Measurements from ENCODE around the gene HIVEP3. TPM values are rescaled to one million over a fixed set of nuclear protein-coding genes. Genes with fewer than 3 reads are reported as not detected.

Gene HIVEP3
- total RNA-seq, 1 experiment from 2014 or later: 0.55 TPM

DNA sequence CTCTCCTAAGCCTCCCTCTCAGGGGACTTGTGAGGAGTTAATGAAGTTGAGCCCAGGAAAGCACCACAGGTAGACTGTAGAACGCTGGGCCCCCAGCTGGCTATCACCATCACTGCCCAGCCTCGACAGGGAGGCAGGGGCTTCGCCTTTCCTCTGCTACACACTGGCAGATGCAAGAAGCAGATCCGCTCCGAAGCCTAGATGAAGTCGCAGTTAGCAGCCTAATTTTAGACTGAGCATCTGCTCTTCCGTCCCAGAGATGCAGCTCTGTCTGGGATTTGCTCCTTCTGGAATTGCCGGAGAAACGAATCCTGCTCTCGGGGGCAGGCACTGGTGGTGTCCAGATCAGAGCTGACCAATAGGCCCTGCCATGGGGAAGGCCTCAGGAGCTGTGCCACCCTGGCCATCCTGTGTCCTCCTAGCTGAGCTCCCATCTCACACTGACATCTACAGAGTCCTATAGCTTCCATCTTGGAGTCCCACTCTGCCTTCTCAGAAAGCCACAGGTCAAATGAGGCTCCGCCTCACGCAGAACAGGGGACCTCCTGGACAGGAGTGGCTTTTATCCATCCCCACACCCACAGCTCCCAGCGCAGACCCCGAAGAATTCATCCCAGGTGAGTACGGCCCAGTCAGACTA lies 247.5 kb downstream of the HIVEP3 start:
- TF ChIP-seq ZNF396 (CRISPR knock-in tag; IDR thresholded peaks at IDR 0.05; ENCODE audit: borderline replicate concordance) (no peak), ZBTB21 (CRISPR knock-in tag; IDR thresholded peaks at IDR 0.05; ENCODE audit: borderline replicate concordance) (no peak), HMGA2 (CRISPR knock-in tag; IDR thresholded peaks at IDR 0.05) (no peak), ZNF263 (CRISPR knock-in tag; IDR thresholded peaks at IDR 0.05; ENCODE audit: low read depth) (no peak)
- TF ChIP-seq, protein P1, sequence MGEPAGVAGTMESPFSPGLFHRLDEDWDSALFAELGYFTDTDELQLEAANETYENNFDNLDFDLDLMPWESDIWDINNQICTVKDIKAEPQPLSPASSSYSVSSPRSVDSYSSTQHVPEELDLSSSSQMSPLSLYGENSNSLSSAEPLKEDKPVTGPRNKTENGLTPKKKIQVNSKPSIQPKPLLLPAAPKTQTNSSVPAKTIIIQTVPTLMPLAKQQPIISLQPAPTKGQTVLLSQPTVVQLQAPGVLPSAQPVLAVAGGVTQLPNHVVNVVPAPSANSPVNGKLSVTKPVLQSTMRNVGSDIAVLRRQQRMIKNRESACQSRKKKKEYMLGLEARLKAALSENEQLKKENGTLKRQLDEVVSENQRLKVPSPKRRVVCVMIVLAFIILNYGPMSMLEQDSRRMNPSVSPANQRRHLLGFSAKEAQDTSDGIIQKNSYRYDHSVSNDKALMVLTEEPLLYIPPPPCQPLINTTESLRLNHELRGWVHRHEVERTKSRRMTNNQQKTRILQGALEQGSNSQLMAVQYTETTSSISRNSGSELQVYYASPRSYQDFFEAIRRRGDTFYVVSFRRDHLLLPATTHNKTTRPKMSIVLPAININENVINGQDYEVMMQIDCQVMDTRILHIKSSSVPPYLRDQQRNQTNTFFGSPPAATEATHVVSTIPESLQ (CRISPR knock-in tag; IDR thresholded peaks at IDR 0.05): no peak
- TF ChIP-seq, protein P2, sequence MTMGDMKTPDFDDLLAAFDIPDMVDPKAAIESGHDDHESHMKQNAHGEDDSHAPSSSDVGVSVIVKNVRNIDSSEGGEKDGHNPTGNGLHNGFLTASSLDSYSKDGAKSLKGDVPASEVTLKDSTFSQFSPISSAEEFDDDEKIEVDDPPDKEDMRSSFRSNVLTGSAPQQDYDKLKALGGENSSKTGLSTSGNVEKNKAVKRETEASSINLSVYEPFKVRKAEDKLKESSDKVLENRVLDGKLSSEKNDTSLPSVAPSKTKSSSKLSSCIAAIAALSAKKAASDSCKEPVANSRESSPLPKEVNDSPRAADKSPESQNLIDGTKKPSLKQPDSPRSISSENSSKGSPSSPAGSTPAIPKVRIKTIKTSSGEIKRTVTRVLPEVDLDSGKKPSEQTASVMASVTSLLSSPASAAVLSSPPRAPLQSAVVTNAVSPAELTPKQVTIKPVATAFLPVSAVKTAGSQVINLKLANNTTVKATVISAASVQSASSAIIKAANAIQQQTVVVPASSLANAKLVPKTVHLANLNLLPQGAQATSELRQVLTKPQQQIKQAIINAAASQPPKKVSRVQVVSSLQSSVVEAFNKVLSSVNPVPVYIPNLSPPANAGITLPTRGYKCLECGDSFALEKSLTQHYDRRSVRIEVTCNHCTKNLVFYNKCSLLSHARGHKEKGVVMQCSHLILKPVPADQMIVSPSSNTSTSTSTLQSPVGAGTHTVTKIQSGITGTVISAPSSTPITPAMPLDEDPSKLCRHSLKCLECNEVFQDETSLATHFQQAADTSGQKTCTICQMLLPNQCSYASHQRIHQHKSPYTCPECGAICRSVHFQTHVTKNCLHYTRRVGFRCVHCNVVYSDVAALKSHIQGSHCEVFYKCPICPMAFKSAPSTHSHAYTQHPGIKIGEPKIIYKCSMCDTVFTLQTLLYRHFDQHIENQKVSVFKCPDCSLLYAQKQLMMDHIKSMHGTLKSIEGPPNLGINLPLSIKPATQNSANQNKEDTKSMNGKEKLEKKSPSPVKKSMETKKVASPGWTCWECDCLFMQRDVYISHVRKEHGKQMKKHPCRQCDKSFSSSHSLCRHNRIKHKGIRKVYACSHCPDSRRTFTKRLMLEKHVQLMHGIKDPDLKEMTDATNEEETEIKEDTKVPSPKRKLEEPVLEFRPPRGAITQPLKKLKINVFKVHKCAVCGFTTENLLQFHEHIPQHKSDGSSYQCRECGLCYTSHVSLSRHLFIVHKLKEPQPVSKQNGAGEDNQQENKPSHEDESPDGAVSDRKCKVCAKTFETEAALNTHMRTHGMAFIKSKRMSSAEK (CRISPR knock-in tag; IDR thresholded peaks at IDR 0.05; ENCODE audit: borderline replicate concordance): no peak
- ATAC-seq: no peak
- H3K36me3 Mint-ChIP-seq: no peaks in the 10 kb centered on the region
- DNase-seq (ENCODE audit: low spot score): no peak
- H3K9me3 Mint-ChIP-seq: no peaks in the 10 kb centered on the region
- ChIA-PET POLR2A (no interaction called here), CTCF (interaction anchor here (0.6 to 1.5 kb wide), 2 partner anchors 93 to 205 kb away, joined by 3 read pairs; no protein-coding TSS in a partner anchor)
- peaks cover 12% of the 10 kb centered on the region; the same call in 1 of the 2 replicates for H3K4me1 Mint-ChIP-seq
- H3K27ac Mint-ChIP-seq: no peak overlapping the region
- H3K27me3 Mint-ChIP-seq (ENCODE audit: low read depth): no peaks in the 10 kb centered on the region; the same call in 1 of the 2 replicates
- H3K4me3 Mint-ChIP-seq: no peak overlapping the region

DNA sequence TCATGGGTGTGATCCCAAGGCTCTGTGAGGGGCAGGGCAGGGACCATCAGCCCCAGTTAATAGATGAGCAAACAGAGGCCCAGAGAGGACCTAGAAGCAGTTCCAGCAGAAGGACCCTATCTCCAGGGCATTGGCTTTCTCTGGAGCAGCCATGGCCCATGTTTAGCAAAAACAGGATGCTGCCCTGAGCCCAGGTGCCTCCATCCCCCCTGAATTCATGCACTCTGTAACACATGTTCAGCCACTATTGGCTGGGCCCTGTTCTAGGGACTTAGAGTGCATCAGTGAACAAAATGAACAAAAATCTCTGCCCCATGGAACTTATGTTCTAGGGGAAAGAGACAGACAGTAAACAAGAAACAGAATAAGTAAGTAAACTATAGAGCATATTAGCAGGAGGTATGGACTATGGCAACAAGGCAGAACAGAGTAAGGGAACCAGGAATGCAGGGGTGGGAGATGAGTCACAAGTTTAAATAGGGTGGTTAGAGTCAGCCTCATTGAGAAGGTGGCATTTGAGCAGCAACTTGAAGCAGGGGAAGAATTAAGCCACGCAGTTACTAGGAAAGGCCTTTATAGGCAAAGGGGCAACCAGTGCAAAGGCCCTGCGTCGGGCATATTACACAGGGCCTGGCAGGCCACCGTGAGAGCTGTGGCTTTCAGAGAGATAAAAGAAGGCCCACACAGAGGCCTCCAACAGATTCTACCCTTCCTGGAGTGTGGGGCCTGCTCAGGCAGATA lies 248.3 kb downstream of the HIVEP3 start:
- H3K27ac Mint-ChIP-seq: no peak overlapping the region
- ATAC-seq (no peak), DNase-seq (ENCODE audit: low spot score) (no peak)
- no peaks in the 10 kb centered on the region for H3K36me3 Mint-ChIP-seq
- POLR2A ChIA-PET: no interaction called here
- CTCF ChIA-PET: no interaction called here
- no peaks in the 10 kb centered on the region; the same call in 1 of the 2 replicates for H3K27me3 Mint-ChIP-seq (ENCODE audit: low read depth)
- no peaks in the 10 kb centered on the region for H3K9me3 Mint-ChIP-seq
- peaks cover 12% of the 10 kb centered on the region; the same call in 1 of the 2 replicates for H3K4me1 Mint-ChIP-seq
- no peak overlapping the region for H3K4me3 Mint-ChIP-seq
- TF ChIP-seq, protein P3, sequence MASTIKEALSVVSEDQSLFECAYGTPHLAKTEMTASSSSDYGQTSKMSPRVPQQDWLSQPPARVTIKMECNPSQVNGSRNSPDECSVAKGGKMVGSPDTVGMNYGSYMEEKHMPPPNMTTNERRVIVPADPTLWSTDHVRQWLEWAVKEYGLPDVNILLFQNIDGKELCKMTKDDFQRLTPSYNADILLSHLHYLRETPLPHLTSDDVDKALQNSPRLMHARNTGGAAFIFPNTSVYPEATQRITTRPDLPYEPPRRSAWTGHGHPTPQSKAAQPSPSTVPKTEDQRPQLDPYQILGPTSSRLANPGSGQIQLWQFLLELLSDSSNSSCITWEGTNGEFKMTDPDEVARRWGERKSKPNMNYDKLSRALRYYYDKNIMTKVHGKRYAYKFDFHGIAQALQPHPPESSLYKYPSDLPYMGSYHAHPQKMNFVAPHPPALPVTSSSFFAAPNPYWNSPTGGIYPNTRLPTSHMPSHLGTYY (CRISPR knock-in tag; IDR thresholded peaks at IDR 0.05): no peak
- TF ChIP-seq FOXJ3 (CRISPR knock-in tag; IDR thresholded peaks at IDR 0.05; ENCODE audit: borderline replicate concordance) (no peak), GTF2I (CRISPR knock-in tag; conservative IDR thresholded peaks at IDR 0.05) (no peak), NFYB (CRISPR knock-in tag; conservative IDR thresholded peaks at IDR 0.05; ENCODE audit: low read depth) (no peak), ATF1 (CRISPR knock-in tag; IDR thresholded peaks at IDR 0.05) (no peak), EMX1 (CRISPR knock-in tag; IDR thresholded peaks at IDR 0.05) (no peak), FOXK1 (CRISPR knock-in tag; IDR thresholded peaks at IDR 0.05) (no peak), MYBL2 (CRISPR knock-in tag; IDR thresholded peaks at IDR 0.05) (no peak), GABPB1 (CRISPR knock-in tag; IDR thresholded peaks at IDR 0.05) (no peak), NR3C1 (CRISPR knock-in tag; conservative IDR thresholded peaks at IDR 0.05; ENCODE audit: low read depth) (no peak), TCF7 (CRISPR knock-in tag; IDR thresholded peaks at IDR 0.05; ENCODE audit: low read depth) (no peak)
- TF ChIP-seq, protein P4, sequence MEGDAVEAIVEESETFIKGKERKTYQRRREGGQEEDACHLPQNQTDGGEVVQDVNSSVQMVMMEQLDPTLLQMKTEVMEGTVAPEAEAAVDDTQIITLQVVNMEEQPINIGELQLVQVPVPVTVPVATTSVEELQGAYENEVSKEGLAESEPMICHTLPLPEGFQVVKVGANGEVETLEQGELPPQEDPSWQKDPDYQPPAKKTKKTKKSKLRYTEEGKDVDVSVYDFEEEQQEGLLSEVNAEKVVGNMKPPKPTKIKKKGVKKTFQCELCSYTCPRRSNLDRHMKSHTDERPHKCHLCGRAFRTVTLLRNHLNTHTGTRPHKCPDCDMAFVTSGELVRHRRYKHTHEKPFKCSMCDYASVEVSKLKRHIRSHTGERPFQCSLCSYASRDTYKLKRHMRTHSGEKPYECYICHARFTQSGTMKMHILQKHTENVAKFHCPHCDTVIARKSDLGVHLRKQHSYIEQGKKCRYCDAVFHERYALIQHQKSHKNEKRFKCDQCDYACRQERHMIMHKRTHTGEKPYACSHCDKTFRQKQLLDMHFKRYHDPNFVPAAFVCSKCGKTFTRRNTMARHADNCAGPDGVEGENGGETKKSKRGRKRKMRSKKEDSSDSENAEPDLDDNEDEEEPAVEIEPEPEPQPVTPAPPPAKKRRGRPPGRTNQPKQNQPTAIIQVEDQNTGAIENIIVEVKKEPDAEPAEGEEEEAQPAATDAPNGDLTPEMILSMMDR (IDR thresholded peaks at IDR 0.05): no peak
- TF ChIP-seq, protein P5, sequence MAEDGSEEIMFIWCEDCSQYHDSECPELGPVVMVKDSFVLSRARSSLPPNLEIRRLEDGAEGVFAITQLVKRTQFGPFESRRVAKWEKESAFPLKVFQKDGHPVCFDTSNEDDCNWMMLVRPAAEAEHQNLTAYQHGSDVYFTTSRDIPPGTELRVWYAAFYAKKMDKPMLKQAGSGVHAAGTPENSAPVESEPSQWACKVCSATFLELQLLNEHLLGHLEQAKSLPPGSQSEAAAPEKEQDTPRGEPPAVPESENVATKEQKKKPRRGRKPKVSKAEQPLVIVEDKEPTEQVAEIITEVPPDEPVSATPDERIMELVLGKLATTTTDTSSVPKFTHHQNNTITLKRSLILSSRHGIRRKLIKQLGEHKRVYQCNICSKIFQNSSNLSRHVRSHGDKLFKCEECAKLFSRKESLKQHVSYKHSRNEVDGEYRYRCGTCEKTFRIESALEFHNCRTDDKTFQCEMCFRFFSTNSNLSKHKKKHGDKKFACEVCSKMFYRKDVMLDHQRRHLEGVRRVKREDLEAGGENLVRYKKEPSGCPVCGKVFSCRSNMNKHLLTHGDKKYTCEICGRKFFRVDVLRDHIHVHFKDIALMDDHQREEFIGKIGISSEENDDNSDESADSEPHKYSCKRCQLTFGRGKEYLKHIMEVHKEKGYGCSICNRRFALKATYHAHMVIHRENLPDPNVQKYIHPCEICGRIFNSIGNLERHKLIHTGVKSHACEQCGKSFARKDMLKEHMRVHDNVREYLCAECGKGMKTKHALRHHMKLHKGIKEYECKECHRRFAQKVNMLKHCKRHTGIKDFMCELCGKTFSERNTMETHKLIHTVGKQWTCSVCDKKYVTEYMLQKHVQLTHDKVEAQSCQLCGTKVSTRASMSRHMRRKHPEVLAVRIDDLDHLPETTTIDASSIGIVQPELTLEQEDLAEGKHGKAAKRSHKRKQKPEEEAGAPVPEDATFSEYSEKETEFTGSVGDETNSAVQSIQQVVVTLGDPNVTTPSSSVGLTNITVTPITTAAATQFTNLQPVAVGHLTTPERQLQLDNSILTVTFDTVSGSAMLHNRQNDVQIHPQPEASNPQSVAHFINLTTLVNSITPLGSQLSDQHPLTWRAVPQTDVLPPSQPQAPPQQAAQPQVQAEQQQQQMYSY (CRISPR knock-in tag; IDR thresholded peaks at IDR 0.05): no peak

Measured in WTC11 (cell line).